ENCODE data around the gene GCNT2.
"Not testable (repeated sequence)": the region's sequence is repeated elsewhere in the genome, so short reads cannot be mapped to it uniquely, and the experiment has no call there.

Gene GCNT2

DNA sequence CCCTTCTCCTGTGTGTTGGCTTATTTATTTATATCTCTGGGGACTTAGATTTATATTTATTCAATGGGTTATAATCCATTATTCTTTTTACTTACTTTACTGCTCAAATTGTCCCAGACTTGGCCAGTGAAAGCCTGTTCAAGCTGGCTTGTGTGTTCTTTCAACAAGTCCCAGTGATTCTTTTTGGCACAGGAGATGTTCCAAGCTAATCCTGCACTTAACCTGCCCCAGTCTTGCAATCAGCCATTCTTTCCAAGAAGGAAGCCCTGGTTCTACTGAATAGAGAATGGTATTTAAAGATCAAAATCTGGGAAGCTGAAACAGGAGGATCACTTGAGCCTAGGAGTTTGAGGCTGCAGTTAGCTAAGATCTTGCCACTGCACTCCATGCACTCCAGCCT is 26.7 kb downstream of the GCNT2 start:
- DNase-seq (ENCODE audit: low spot score) = no peak

DNA sequence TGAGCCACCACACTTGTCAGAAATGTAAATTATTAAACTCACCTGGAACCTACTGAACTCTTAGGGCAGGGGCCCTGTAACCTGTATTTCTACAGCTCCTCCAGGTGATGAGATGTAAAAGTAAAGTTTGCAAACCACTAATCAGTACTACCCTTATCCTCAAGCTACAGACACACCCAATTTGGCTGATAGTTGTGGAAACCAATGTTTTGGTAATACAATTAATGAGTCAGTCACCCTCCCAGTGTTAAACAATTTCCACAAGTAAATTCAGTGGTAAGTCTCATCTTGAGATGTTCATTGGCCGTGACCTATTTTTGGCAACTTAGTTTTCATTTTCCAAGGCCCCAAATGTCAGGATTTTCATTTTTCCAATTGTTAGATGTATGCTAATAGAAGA is 29.6 kb downstream of the GCNT2 start:
- DNase-seq (ENCODE audit: low spot score) = no peak

DNA sequence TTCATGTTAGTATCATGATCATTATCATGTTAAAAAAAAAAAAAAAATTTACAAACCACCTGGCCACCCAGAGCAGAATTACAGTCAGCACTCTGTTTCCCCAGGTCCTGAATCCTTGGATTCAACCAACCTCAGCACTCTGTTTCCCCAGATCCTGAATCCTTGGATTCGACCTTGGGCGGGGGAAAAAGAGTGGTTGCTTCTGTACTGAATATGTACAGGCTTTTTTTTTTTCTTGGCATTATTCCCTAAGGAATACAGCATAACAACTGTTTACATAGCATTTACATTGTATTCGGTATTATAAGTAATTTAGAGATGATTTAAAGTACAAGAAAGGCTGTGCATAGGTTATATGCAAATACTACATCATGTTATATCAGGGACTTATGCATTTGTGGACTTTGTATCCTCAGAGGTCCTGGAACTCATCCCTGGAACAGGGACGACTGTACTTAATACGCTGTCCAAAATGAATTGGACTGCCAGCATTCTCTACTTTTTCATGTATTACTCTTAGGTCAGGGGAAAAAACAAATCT is 31.2 kb downstream of the GCNT2 start:
- DNase-seq (ENCODE audit: low spot score) = no peak

DNA sequence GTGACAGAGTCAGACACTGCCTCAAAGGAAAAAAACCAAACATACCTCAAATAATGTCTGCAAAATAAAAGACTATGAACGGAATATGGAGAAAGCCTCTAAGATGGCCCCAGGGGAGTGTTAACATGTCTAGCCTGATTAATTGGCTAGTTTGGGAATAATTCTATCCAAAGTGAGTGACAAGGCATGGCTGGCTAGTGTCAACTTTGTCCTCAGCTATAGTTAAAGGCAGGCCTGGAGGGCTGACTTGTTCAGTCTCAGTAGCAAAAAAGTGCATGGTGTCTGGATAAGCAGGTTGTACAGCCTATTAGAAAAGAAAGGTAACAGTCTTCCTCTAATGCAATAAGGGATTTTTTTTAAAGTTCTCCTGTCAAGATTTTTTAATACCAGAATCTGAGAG is 32.7 kb downstream of the GCNT2 start:
- no peak for DNase-seq (ENCODE audit: low spot score)

DNA sequence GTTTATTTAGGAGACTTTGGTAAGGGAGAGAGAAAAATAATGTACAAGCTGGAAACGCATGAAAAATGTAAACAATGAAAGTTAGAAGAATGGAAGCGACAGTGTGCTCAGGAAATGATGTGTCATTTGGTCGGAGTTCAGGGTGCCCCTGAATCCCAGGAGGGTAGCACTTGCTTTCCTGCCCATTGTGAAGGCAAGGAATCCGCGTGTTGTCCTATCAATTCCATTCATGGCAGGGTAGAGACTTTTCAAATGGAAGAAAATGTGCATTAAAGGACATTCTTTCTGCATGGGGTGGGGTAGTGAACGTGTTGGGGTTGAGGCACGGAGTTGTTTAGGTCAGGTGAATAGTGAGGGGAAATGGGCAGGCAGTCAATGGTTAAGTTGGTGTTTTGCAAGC is 33.7 kb downstream of the GCNT2 start:
- DNase-seq (ENCODE audit: low spot score) = no peak

DNA sequence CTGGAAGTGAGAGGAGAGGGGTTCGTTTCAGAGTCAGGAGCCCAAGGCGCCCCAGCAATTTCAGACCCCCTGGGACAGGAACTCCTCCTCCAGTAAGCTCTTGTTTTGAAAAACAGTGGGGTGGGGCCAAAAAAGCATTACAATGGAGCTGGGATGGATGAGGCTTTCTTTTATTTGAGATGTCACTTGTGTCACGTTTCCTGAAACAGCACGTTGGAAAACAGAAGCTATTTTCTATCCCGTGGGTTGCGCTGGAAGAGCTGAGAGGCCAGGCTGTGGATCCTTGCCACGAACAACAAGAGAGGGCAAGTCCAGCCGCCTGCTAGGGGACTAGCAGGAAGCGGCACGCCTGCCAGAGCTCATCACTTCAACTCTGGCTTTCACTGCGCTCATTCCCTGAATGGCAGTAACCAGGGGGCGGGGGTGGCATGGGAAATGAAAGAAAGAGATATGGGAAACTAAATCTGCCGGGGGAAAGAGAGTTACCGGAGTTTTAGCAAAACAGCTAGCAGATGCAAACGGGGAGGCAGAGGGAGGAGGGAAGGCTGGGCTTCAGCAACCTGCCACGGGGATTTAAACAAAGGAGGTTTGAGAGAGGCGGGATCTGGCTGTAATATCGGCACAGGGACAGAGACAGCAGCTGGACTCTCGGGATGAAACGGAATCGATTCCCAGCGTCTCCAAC is 34.6 kb downstream of the GCNT2 start:
- peak; percentile 42 for DNase-seq (ENCODE audit: low spot score)

DNA sequence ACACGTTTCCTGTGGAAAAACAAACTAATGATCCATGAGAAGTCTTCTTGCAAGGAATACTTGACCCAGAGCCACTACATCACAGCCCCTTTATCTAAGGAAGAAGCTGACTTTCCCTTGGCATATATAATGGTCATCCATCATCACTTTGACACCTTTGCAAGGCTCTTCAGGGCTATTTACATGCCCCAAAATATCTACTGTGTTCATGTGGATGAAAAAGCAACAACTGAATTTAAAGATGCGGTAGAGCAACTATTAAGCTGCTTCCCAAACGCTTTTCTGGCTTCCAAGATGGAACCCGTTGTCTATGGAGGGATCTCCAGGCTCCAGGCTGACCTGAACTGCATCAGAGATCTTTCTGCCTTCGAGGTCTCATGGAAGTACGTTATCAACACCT is 35.4 kb downstream of the GCNT2 start:
- no peak for DNase-seq (ENCODE audit: low spot score)

DNA sequence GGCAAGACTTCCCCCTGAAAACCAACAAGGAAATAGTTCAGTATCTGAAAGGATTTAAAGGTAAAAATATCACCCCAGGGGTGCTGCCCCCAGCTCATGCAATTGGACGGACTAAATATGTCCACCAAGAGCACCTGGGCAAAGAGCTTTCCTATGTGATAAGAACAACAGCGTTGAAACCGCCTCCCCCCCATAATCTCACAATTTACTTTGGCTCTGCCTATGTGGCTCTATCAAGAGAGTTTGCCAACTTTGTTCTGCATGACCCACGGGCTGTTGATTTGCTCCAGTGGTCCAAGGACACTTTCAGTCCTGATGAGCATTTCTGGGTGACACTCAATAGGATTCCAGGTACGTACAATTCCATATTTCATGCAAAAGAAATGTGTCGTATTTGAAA is 35.8 kb downstream of the GCNT2 start:
- DNase-seq (ENCODE audit: low spot score) = no peak

DNA sequence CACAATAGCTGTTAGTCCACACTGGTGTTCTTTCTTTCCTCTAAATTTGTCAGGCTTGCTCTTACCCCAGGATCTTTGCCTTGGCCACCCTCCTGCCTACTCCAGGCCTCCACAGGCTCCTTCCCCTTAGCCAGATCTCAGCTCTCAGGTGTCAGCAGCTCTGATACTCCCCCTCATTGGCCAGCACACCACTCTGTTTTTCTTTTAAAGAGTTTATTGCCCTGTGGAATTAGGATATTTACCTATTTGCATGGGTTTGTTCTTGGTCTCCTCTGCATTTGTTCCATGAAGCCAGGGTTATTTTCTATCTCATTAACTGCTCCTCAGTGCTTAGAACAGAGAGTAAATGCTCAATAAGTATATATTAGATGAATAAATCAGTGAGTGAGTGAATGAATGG is 36.8 kb downstream of the GCNT2 start:
- DNase-seq (ENCODE audit: low spot score) = no peak

DNA sequence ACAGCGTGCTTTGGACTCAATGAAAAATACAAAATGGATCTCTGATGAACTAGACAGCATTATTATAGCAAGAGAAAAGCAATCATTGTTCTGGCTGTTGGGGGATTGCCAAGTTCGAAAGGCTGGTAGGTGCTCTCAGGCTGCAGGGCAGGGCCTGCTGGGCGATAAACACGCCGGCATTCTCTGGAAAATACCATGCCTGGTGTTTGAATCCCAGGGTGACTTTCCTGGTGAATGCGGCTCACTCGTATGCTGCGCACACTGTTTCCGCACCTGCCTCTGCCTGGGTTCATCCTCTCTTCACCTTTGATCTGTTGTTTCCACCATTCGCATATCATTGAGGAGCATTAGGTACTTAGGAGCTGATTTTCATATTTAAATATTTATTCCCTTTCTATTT is 37.4 kb downstream of the GCNT2 start:
- DNase-seq (ENCODE audit: low spot score) = no peak

DNA sequence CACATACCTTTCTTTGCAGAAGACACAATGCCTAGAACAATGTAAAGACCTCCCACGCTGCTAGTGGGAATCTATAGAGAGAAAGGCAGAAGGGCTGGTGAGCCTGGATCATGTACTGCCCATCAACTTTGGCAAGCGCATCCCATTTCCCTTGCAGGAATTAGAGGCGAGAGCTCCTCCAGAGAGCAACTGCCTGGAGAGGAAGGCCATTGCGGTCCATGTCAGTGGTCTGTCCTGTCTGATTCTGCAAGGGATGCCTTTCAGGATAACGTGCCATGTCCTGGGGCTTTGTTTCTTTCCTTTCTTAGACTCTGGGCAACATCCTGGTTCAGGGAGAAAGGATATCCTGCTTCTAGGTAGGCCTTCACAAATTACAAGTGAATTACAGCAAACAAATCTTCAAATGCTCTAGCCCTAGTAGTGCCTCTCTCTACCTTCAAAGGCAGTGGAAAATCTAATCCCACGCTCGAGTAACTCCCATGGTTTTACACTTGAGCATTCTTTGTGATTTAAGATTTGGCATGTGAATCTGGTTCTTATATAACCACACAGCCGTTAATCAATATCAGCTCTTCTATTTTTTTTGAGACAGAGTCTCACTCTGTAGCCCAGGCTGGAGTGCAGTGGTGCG is 38.5 kb downstream of the GCNT2 start:
- peak; percentile 19 for DNase-seq (ENCODE audit: low spot score)

DNA sequence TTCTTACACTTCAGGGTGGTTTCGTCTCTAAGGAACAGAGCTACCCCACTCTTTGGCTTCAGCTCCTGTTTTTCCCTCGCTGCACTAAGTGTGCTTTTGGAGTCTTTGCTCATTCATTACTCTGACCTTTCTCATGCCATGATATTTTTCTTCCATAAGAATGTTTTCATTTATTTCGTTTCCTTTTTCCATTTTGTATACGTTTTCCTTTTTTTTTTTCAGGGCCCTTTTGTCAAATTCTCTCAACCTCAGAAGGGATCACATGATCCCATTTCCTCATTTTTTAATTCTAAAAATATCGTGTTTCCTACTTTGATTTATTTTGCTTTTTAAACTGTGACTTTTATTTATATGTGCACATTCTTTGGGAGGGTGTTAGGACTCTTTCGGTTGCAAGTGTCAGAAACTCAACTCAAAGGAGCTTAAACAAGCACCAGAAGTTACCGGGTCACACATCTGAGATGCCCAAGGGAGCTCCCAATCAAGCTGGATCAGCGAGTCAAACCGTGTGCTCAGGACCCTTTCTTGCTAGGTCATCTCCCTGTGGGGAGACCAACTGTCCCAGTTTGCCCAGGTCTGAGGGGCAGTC is 40.6 kb downstream of the GCNT2 start:
- DNase-seq (ENCODE audit: low spot score) = no peak

DNA sequence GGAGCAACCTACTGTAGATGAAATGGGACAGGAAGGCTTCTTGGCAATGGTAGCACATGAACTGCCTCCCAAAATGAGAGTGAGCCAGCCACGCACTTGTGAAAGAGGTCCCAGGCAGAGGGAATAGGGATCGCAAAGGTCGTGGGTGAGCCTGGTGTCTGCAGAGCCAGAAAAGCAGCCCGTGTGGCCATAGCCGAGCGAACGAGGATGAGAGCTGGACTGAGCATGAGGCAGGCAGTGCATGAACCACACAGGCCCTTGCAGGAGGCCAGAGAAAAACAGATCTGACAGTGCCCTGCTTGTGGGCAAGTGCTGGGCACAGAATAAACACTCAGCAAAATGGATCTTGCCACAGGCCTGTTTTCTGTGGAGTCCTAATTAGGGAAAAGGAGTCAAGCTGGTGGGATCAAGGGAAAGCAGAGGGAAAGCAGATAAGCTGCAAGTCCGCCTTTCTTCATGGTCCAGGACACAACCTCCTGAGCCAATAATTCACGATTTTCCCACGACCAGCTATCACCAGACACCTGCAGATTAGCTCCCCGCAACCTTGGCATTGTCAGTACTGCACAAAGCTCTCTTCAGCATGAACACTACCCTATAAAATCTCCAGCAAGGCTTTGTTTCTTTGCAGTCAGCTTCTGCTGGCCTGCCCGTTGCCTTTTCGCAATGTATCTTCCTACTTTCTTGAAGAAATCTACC is 44.0 kb downstream of the GCNT2 start:
- no peak for DNase-seq (ENCODE audit: low spot score)

DNA sequence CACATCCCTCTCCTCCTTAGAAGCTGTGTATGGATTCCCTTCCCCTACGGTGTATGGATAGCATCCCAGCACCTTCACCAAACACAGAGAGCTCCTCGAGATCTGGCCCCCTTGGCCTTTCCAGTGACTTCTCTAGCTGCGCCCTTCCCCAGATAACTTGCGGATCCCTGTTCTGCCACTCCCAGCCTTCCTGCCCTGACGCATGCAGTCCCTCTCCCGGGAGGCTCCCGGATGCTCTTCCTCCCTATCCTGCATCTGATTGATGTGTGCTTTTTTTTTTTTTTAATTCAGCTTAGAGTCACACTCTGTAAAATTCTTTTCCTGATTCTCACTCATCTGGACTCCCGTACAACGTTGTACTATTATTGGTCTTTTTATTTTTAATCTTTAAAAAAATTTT is 44.8 kb downstream of the GCNT2 start:
- peak; percentile 28 for DNase-seq (ENCODE audit: low spot score)

DNA sequence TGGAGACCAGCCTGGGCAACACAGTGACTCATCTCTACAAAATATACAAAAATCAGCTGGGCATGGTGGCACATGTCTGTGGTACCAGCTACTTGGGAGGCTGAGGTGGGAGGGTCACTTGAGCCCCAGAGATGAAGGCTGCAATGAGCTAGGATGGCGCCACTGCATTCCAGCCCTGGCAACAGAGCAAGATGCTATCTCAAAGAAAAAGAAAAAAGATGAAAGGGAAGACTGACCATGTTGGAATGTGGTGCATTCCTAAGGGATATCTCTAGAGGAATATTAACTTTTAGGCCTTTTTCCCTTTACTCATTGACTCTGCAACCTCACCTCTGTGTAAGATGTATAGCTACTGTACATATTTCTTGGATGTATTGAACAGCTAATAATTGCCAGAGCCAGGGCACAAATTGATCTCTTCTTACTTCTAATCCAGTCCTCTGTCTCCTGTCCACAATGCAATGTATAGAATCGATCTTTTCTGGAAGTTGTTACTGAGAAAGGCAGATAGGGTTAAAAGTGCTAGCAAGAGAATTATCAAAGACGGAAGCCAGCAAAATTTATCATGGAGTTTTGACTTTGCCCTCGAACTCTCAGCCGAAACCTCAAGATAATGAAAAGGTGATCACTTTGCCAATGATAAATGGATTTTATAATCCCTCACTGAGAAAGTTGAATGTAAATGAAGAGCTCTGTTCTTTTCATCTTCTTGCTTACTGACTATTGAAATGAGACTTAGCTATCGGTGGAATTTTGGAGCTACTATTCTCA is 46.3 kb downstream of the GCNT2 start:
- DNase-seq (ENCODE audit: low spot score) = no peak

DNA sequence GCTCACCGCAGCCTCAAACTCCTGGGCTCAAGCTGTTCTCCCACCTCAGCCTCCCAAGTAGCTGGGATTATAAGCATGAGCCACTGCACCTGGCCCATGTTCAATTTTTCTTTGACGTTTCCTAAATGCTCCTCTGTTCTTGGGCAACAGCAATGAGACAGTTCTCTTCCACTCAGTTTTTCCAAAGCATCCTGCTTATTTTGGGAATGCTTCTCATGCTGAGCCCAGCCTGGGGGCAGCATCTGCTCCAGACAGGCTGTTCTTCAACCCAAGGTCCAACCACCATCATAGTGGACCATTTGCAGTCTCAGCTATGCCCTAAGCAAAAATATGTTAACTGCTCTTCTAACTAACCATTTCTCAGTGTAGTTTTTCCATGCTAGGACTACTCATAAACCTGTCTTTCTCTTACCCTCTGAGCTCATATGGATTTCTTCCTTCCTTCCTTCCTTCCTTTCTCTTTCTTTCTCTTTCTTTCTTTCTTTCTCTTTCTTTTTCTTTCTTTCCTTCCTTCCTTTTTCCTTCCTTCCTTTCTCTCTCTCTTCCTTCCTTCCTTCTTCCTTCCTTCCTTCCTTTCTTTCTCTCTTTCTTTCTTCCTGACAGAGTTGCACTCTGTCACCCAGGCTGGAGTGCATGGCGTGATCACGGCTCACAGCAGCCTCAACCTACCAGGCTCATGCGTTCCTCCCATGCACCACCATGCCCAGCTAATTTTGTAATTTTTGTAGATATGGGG is 48.4 kb downstream of the GCNT2 start:
- no peak for DNase-seq (ENCODE audit: low spot score)

DNA sequence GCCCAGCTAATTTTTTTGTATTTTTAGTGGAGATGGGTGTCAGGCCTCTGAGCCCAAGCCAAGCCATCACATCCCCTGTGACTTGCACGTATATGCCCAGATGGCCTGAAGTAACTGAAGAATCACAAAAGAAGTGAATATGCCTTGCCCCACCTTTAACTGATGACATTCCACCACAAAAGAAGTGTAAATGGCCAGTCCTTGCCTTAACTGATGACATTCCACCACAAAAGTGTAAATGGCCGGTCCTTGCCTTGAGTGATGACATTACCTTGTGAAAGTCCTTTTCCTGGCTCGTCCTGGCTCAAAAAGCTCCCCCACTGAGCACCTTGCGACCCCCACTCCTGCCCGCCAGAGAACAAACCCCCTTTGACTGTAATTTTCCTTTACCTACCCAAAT is 54.4 kb downstream of the GCNT2 start:
- DNase-seq (ENCODE audit: low spot score) = not testable (repeated sequence)

DNA sequence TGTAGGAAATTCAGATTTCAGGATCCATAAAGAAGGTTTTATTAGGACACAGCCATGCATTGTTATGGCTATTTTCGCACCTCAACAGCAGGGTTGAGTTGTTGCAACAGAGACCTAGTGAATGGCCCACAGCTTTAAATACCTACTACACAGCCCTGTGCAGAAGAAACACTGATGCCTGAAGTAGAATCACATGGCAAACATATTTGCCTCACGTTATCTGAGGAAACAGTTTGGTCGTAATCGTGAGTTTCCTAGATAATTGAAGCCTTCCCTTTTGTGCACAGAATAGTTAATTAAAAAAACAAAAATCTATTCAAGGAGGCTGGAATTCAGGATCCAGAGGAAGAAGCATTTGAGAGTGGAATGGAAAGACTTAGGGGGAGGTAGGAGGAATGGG is 55.1 kb downstream of the GCNT2 start:
- DNase-seq (ENCODE audit: low spot score) = no peak

DNA sequence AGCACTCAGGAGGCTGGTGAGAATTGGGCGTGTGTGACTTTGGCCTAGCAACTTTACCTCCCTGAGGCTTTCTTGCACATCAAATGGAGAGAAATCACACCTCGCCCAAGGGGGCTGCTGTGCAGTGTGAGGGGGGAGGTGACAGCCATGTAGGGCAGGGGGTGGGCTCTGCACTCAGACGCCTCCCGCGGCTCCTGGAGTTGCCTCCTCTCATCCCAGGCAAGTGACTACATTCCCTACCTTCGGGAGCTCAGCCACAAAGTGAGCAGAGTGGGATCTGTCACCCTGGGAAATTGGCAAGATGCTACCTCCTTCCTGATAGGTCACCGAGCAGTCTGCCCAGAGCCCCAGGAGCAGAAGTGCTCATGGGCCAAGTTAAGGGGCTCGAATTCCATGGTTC is 56.0 kb downstream of the GCNT2 start:
- no peak for DNase-seq (ENCODE audit: low spot score)

DNA sequence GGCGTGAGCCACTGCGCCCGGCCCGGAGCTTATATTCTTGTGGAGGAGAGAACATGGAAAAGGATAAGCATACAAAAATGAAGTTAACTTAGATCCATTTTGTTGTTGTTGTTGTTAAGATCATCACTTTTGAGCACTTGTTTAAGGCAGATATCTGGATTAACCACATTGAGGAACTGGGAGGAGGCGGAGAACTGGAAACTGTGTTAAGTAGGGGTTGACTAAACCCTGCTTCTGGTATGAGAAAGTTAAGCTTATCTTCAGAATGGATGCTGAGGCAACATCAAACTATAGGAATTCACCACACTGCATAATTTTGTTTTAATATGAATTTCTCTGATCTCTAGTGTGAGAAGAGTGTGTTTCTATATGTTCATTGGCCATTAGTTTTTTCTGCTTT is 57.6 kb downstream of the GCNT2 start:
- DNase-seq (ENCODE audit: low spot score) = no peak

DNA sequence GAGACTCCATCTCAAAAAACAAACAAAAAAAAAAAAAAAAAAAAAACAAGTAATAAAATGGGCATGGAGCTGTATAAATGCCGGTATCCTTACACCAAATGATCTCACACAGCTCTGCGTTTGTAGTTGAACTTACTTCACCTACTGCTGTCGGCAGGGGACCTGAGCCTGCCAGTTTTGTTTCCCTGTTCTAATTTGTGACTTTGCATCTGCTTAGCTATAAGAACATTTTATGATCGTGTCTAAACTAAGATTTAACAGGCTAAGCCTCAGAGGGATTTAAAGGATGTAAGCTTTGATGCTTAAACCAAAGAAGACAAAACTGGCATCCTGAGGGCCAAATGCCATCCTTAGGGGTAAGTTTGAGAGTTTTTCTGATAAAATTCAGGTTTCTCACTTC is 58.7 kb downstream of the GCNT2 start:
- no peak for DNase-seq (ENCODE audit: low spot score)
